Kidney capillary endothelial cell (primary cell): Measurements from ENCODE around the gene LRRN2.

Source experiments
- DNase-seq: peaks from one replicate; pipeline ENCODE4 v3.0.0-alpha.2; 2018; ENCODE audit warnings: low spot score

LRRN2 gene

GRCh38 chr1:204662530-204662929 lies 23.0 kb downstream of the LRRN2 start:
- DNase-seq, result no peak

GRCh38 chr1:204660509-204660908 lies 25.0 kb downstream of the LRRN2 start:
- DNase-seq, result no peak

- no peak for DNase-seq
These were observed 26.5 kb downstream of the LRRN2 start for GRCh38 chr1:204659056-204659455.

- DNase-seq, result no peak
These were observed 27.2 kb downstream of the LRRN2 start for GRCh38 chr1:204658295-204658694.

GRCh38 chr1:204653590-204654340 lies 31.8 kb downstream of the LRRN2 start:
- no peak for DNase-seq

GRCh38 chr1:204652497-204652896 lies 33.0 kb downstream of the LRRN2 start:
- DNase-seq, result no peak

GRCh38 chr1:204651843-204652421 lies 33.6 kb downstream of the LRRN2 start:
- no peak for DNase-seq

GRCh38 chr1:204650911-204651570 lies 34.5 kb downstream of the LRRN2 start:
- DNase-seq, result no peak

GRCh38 chr1:204649721-204650521 lies 35.6 kb downstream of the LRRN2 start:
- no peak for DNase-seq

- DNase-seq, result no peak
These were observed 37.0 kb downstream of the LRRN2 start for GRCh38 chr1:204648576-204648975.

- no peak for DNase-seq
These were observed 37.8 kb downstream of the LRRN2 start for GRCh38 chr1:204647805-204648153.

- DNase-seq, result peak; percentile 81
These were observed 38.3 kb downstream of the LRRN2 start for GRCh38 chr1:204647114-204647804.

GRCh38 chr1:204645666-204646065 lies 39.9 kb downstream of the LRRN2 start:
- no peak for DNase-seq

- no peak for DNase-seq
These were observed 40.3 kb downstream of the LRRN2 start for GRCh38 chr1:204645251-204645650.

GRCh38 chr1:204643503-204643902 lies 42.0 kb downstream of the LRRN2 start:
- DNase-seq, result no peak

GRCh38 chr1:204641936-204642335 lies 43.6 kb downstream of the LRRN2 start:
- no peak for DNase-seq

GRCh38 chr1:204641455-204641854 lies 44.1 kb downstream of the LRRN2 start:
- DNase-seq, result no peak

- no peak for DNase-seq
These were observed 45.0 kb downstream of the LRRN2 start for GRCh38 chr1:204640578-204640977.

GRCh38 chr1:204634260-204634910 lies 51.2 kb downstream of the LRRN2 start:
- no peak for DNase-seq

GRCh38 chr1:204633665-204634064 lies 51.9 kb downstream of the LRRN2 start:
- no peak for DNase-seq

GRCh38 chr1:204630132-204630905 lies 55.2 kb downstream of the LRRN2 start:
- no peak for DNase-seq
